ENCODE results near the gene ZFP92. TPM values are rescaled to one million over a fixed set of nuclear protein-coding genes. Genes with fewer than 3 reads are reported as not detected.
A peak's percentile ranks its signal among the peaks of the same experiment; 100 is the strongest.

Gene ZFP92
- total and polyA plus RNA-seq, 2 donors (not counting 1 experiment from before 2014, with no cell fraction given) = 0.06 to 0.17 TPM

- Histone ChIP-seq H3K4me1 (ENCODE audit: control insufficient read depth, extremely low read depth, insufficient read depth, low read length) (no peaks in the 10 kb centered on the region), H3K4me3 (replicated peaks in 1 of 4; ENCODE audit: control extremely low read depth in 1 of 4, insufficient read depth in 1 of 4, low read depth in 3 of 4, low read length in 4 of 4) (no peak overlapping the region), H3K9me3 (ENCODE audit: control insufficient read depth, insufficient read depth, low read depth, low read length) (no peaks in the 10 kb centered on the region), H3K4me2 (ENCODE audit: extremely low read depth, insufficient read depth, low read length) (no peak overlapping the region), H3K79me2 (ENCODE audit: control insufficient read depth, insufficient read depth, low read length) (no peaks in the 10 kb centered on the region), H4K20me1 (ENCODE audit: control insufficient read depth, extremely low read depth, insufficient read depth, low read length) (no peaks in the 10 kb centered on the region), H3K36me3 (ENCODE audit: control insufficient read depth, insufficient read depth, low read length) (no peaks in the 10 kb centered on the region), H3K9ac (ENCODE audit: insufficient read depth, low read length) (no peak overlapping the region), H3K27ac (ENCODE audit: insufficient read depth, low read length) (no peak overlapping the region), H2AFZ (ENCODE audit: low read length) (no peak overlapping the region), H3K27me3 (ENCODE audit: control insufficient read depth, insufficient read depth, low read length) (peaks cover 5% of the 10 kb centered on the region)
- DNase-seq (ENCODE audit: low read depth in 2 of 2) = no peak
- TF ChIP-seq CTCF (conservative IDR thresholded peaks at IDR 0.05 in 1 of 2, IDR thresholded peaks at IDR 0.05 in 1 of 2; ENCODE audit: low read depth in 1 of 2, low read length in 2 of 2) (no peak), EZH2 (IDR thresholded peaks at IDR 0.05; ENCODE audit: low read length, missing control alignments) (no peak)
Observed at GRCh38 chrX:153410373-153410772, 899 bp upstream of the ZFP92 start.

DNA sequence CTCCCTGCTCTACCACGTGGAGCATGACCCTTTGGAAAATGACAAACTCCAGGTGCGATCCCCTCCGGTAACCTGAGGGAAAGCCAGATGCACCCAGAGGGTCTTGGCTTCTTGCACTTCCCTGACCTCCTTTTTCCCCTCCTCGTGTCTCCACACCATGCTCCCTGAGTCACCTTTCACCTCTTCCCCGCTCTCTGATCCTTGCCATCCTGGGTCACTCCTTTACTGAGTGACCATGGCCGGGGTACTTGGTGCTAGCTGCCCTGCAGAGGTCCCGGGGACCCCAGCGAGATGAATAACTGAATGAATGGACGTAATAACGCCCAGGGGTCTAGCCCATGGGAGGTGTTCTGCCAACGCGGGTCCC, 401 bp upstream of the ZFP92 start:
- Histone ChIP-seq H3K79me2 (ENCODE audit: control insufficient read depth, insufficient read depth, low read length) (no peaks in the 10 kb centered on the region), H3K4me3 (replicated peaks in 1 of 4; ENCODE audit: control extremely low read depth in 1 of 4, insufficient read depth in 1 of 4, low read depth in 3 of 4, low read length in 4 of 4) (peak overlapping the region in 1 of 4 experiments; percentile 7), H3K9me3 (ENCODE audit: control insufficient read depth, insufficient read depth, low read depth, low read length) (no peaks in the 10 kb centered on the region), H3K4me1 (ENCODE audit: control insufficient read depth, extremely low read depth, insufficient read depth, low read length) (no peaks in the 10 kb centered on the region), H3K27me3 (ENCODE audit: control insufficient read depth, insufficient read depth, low read length) (peaks cover 5% of the 10 kb centered on the region), H3K4me2 (ENCODE audit: extremely low read depth, insufficient read depth, low read length) (no peak overlapping the region), H3K27ac (ENCODE audit: insufficient read depth, low read length) (no peak overlapping the region), H3K9ac (ENCODE audit: insufficient read depth, low read length) (no peak overlapping the region), H4K20me1 (ENCODE audit: control insufficient read depth, extremely low read depth, insufficient read depth, low read length) (no peaks in the 10 kb centered on the region), H3K36me3 (ENCODE audit: control insufficient read depth, insufficient read depth, low read length) (no peaks in the 10 kb centered on the region), H2AFZ (ENCODE audit: low read length) (no peak overlapping the region)
- DNase-seq (ENCODE audit: low read depth in 2 of 2) = no peak
- TF ChIP-seq CTCF (conservative IDR thresholded peaks at IDR 0.05 in 1 of 2, IDR thresholded peaks at IDR 0.05 in 1 of 2; ENCODE audit: low read depth in 1 of 2, low read length in 2 of 2) (no peak), EZH2 (IDR thresholded peaks at IDR 0.05; ENCODE audit: low read length, missing control alignments) (no peak)

GRCh38 chrX:153411988-153412574, 809 bp downstream of the ZFP92 start:
- no peaks in the 10 kb centered on the region for H3K9me3 ChIP-seq (ENCODE audit: control insufficient read depth, insufficient read depth, low read depth, low read length)
- H3K4me3 ChIP-seq (replicated peaks in 1 of 4; ENCODE audit: control extremely low read depth in 1 of 4, insufficient read depth in 1 of 4, low read depth in 3 of 4, low read length in 4 of 4) = peak overlapping the region in 1 of 4 experiments; percentile 51
- no peak overlapping the region for H3K27ac ChIP-seq (ENCODE audit: insufficient read depth, low read length)
- TF ChIP-seq CTCF (conservative IDR thresholded peaks at IDR 0.05 in 1 of 2, IDR thresholded peaks at IDR 0.05 in 1 of 2; ENCODE audit: low read depth in 1 of 2, low read length in 2 of 2) (no peak), EZH2 (IDR thresholded peaks at IDR 0.05; ENCODE audit: low read length, missing control alignments) (no peak)
- no peaks in the 10 kb centered on the region for H3K4me1 ChIP-seq (ENCODE audit: control insufficient read depth, extremely low read depth, insufficient read depth, low read length)
- no peaks in the 10 kb centered on the region for H3K79me2 ChIP-seq (ENCODE audit: control insufficient read depth, insufficient read depth, low read length)
- peaks cover 5% of the 10 kb centered on the region for H3K27me3 ChIP-seq (ENCODE audit: control insufficient read depth, insufficient read depth, low read length)
- no peak for DNase-seq (ENCODE audit: low read depth in 2 of 2)
- no peak overlapping the region for H3K4me2 ChIP-seq (ENCODE audit: extremely low read depth, insufficient read depth, low read length)
- no peak overlapping the region for H3K9ac ChIP-seq (ENCODE audit: insufficient read depth, low read length)
- H2AFZ ChIP-seq (ENCODE audit: low read length) = no peak overlapping the region
- H4K20me1 ChIP-seq (ENCODE audit: control insufficient read depth, extremely low read depth, insufficient read depth, low read length) = no peaks in the 10 kb centered on the region
- no peaks in the 10 kb centered on the region for H3K36me3 ChIP-seq (ENCODE audit: control insufficient read depth, insufficient read depth, low read length)
